ENCODE results near the gene RTEL1.
"Not testable (repeated sequence)": the region's sequence is repeated elsewhere in the genome, so short reads cannot be mapped to it uniquely, and the experiment has no call there.

The RTEL1 gene

DNA sequence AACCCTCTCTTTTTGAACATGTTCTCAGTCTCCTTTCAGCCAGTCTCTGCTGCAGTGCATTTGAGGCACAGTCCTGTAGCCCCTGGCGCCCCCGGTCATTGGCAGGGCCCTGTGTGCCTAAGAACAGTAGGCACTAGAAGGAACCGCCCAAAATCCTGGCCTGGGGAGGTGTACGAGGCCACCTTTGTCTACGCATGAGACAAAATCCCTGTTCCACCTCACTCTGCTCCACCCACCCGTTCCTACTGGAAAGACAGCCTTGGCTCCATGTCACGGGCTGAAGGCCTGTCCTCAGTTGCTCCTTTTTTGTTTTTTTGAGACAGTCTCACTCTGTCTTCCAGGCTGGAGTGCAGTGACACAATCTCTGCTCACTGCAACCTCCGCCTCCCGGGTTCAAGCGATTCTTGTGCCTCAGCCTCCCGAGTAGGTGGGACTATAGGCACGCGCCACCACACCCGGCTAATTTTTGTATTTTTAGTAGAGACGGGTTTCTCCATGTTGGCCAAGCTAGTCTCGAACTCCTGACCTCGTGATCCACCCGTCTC lies 72.1 kb downstream of the RTEL1 start:
- not testable (repeated sequence) for DNase-seq (ENCODE audit: low read depth)

DNA sequence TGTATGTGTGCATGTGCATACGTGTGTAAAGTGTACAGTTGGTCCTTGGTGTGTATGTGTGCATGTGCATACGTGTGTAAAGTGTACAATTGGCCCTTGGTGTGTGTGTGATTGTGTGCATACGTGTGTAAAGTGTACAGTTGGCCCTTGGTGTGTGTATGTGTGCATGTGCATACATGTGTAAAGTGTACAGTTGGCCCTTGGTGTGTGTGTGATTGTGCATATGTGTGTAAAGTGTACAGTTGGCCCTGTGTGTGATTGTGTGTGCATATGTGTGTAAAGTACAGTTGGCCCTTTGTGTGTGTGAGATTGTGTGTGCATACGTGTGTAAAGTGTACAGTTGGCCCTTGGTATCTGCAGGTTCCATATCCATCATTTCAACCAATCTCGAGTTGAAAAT lies 73.3 kb downstream of the RTEL1 start:
- DNase-seq (ENCODE audit: low read depth): no peak

DNA sequence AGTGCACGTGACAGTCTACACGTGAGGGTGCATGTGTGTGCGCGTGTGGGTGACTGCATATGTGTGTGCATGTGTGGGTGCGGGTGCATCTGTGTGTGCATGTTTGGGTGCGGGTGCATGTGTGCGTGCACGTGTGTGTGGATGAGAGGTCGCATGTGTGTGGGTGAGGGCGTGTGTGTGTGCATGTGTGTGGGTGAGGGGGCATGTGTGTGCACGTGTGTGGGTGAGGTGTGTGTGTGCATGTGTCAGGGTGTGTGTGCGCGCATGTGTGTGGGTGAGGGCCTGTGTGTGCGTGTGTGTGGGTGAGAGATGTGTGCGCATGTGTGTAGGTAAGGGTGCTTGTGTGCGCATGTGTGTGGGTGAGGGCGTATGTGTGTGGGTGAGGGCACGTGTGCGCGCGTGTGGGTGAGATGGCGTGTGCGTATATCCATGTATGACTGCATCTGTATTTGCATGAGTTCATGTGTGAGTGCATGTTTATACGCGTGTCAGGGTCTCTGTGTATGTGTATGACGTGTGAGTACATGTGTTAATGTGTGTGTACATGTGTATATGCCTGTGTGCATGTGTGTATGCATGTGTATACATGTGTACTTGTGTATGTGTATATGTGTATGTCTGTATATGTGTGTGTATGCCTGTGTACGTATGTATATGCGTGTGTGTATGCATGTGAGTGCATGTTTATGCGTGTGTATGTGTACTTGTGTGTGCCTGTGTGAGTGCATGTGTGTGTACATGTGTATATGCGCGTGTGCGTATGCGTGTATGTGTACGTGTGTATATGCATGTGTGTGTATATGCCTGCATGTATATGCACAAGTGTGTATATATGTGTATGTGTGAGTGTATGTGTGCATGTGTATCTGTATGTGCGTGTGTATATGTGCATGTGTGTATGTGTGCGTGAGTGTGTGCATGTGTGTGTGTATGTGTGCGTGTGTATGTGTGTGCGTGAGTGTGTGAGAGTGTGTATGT lies 74.3 kb downstream of the RTEL1 start:
- DNase-seq (ENCODE audit: low read depth): no peak

DNA sequence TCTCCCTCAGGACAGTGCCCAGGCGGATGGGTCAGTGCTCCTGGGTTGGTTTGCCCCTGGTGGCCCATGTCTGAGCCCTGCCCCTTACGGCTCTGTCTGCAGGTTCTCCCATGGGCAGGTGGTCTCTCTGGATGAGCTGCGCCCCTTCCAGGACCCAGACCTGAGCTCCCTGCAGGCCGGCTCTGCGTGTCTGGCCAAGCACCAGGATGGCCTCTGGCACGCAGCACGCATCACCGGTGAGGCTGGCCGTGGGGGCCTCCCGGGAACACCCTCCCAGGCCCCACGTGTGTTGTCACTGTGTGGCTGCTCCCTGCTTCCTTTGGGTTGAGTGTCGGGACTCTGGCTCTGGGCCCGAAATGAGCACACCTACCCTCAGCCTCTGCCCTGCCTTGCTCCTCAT lies 75.0 kb downstream of the RTEL1 start:
- no peak for DNase-seq (ENCODE audit: low read depth)

DNA sequence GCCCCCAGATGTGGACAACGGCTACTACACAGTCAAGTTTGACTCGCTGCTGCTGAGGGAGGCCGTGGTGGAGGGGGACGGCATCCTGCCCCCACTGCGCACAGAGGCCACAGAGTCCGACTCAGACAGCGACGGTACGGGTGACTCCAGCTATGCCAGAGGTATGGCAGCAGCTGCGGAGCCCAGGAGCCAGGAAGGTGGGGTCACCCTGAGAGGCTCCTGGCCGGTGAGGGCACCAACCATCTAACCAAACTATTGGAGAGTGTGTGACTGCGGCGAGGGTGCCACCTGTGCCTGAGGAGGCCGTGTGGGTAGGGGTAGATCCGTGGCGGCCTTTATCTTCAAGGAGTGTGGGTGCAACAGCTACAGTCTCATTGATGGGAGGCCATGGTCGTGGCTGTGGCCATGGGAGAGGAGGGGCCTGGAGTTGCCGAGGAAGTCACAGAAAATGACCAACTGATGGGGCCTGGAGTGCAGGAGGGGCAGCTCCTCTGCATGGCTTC lies 75.5 kb downstream of the RTEL1 start:
- DNase-seq (ENCODE audit: low read depth): no peak

DNA sequence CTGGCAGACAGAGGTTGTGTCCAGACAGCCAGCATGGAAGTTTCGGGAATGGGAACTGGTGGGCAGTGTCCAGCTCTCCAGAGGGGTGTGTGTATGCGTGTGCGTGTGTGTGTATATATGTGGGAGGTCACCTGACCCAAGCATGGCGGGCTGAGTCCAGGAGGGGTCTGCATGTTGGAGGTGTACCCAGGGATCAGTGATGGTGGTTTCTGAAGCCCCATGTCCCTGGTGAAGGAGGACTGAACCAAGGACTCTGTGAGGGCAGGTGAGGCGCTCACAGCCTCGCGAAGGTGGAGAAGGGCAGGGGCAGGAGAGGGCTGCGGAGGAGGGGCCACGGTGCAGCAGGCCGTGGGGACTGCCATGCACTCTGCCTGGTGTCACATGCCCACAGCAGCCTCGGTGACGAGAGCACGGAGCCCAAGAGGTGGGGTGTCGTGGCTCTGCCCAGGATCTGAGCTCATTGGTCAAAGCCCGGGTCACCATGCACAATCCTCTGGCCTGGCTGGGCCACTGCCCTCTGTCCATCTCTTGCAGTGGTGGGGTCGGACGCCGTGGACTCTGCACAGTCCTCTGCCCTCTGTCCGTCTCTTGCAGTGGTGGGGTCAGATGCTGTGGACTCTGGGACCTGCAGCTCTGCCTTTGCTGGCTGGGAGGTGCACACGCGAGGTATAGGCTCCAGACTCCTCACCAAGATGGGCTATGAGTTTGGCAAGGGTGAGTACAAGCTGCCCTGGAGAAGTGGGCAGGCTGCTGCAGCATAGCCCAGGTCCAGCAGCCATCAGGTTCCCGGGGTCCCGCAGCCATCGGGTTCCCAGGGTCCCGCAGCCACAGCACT lies 76.2 kb downstream of the RTEL1 start:
- no peak for DNase-seq (ENCODE audit: low read depth)

DNA sequence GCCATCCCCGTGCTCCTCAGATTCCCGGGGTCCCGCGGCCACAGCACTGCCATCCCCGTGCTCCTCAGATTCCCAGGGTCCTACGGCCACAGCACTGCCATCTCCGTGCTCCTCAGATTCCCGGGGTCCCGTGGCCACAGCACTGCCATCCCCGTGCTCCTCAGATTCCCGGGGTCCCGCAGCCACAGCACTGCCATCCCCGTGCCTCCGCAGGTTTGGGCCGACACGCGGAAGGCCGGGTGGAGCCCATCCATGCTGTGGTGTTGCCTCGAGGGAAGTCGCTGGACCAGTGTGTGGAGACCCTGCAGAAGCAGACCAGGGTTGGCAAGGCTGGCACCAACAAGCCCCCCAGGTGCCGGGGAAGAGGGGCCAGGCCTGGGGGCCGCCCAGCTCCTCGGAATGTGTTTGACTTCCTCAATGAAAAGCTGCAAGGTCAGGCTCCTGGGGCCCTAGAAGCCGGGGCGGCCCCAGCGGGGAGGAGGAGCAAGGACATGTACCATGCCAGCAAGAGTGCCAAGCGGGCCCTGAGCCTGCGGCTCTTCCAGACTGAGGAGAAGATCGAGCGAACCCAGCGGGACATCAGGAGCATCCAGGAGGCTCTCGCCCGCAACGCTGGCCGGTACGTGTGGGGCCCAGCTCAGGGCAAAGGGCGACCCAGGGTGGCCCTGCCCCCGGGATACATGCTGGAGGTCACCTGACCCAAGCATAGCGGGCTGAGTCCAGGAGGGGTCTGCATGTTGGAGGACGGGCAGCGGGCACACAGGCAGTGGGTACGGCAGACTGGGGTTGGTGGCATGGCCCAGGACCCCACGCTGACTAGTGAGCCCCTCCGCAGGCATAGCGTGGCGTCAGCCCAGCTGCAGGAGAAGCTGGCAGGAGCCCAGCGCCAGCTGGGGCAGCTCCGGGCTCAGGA lies 77.1 kb downstream of the RTEL1 start:
- DNase-seq (ENCODE audit: low read depth): no peak

DNA sequence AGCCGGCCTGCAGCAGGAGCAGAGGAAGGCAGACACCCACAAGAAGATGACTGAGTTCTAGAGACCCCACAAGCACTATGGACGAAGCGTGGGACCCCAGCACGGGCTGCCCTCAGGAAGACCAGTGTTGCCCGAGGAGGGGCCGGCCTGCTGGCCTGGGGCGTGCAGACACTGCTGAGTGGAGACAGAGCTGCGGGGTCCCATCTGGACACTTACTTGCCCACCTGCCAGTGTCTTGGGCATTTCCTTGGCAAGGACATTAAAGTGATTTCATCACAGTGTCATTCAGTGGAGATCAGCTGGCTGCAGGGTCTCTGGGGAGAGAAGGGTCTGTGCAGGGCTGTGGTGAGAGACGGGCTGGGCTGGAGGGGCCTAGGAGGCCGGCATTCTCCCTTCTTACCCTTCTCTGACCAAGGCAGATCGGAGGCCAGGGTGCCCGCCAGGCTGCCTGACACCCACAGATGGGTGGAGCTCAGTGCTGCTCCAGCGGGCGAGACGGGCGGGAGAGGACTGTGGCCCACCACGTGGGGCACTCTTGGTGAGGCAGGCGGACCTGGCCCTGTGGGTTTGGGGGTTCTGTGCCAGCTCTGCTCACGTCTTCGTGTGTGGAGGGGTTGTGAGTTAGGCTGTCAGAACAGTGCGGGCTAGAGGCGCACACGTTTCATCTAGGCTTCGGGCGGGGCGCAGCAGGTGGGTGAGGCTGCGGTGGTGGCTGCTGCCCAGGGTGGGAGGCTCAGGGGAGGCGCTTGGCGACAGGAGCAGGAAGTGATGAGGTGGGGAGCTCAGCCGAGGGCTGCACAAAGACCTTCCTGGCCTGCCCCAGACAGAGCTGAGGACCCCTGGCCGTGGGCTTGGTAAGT lies 78.0 kb downstream of the RTEL1 start, which contains the start of gene LIME1:
Gene LIME1 (plus strand): TSS at position 806 of the 860 bp plus-strand sequence. CDS start 886 bp downstream, outside the sequence.
- no peak for DNase-seq (ENCODE audit: low read depth)

DNA sequence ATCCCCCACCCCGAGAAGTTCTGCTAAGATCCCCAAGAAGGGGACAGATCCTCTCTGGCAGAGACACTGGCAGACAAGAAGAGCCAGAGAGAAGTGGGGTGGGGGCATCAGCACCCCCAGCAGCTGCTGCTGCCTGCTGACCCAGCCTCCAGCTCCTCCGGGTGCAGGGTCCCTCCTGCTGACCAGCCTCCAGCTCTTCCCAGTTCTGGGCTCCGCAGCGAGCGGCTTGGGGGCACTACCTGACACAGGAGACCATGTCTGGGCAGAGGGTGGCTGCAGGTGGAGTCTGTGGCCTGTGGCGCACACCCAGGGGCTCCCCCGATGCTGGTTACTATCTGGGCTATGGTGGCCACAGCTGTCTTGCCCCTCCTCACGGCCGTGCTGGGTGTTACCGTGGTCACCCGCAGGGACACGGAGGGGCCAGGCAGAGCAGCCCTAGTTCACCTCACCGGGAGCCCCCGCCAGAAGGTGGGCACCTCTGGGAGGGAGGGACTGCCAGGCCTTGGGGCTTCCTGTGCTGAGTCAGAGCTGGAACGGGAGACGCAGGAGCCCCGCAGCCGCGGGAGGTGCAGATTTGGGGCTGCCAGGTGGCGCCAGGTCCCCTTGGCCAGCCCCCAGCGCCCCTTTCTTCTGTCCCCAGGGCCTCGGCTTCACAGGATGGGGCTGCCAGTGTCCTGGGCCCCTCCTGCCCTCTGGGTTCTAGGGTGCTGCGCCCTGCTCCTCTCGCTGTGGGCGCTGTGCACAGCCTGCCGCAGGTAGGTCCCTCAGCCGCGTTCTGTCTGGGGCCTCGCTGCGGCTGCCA lies 79.0 kb downstream of the RTEL1 start:
- DNase-seq (ENCODE audit: low read depth): no peak

DNA sequence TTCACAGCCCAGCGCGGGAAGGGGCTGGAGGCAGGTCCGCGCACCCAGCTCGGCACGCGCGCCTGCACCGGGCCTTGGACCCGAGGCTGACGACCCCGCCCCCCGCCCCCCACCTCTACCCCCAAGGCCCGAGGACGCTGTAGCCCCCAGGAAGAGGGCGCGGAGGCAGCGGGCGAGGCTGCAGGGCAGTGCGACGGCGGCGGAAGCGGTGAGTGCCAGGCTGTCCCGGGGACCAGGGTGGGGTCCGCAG lies 79.5 kb downstream of the RTEL1 start:
- no peak for DNase-seq (ENCODE audit: low read depth)

DNA sequence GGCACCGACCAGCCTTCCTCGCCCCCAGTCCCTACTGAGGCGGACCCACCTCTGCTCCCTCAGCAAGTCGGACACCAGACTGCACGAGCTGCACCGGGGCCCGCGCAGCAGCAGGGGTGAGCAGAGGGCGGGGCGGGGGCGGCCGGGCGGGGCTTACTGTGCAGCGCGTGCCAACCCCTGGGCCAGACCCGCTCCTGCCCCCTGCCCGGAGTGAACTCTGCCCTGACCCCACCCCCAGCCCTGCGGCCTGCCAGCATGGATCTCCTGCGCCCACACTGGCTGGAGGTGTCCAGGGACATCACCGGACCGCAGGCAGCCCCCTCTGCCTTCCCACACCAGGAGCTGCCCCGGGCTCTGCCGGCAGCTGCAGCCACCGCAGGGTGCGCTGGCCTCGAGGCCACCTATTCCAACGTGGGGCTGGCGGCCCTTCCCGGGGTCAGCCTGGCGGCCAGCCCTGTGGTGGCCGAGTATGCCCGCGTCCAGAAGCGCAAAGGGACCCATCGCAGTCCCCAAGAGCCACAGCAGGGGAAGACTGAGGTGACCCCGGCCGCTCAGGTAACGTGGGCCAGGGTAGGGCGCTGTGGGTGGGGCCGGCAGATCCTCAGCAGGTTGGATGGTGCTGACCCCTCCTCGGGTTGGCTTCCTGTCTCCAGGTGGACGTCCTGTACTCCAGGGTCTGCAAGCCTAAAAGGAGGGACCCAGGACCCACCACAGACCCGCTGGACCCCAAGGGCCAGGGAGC lies 80.0 kb downstream of the RTEL1 start:
- DNase-seq (ENCODE audit: low read depth): no peak

DNA sequence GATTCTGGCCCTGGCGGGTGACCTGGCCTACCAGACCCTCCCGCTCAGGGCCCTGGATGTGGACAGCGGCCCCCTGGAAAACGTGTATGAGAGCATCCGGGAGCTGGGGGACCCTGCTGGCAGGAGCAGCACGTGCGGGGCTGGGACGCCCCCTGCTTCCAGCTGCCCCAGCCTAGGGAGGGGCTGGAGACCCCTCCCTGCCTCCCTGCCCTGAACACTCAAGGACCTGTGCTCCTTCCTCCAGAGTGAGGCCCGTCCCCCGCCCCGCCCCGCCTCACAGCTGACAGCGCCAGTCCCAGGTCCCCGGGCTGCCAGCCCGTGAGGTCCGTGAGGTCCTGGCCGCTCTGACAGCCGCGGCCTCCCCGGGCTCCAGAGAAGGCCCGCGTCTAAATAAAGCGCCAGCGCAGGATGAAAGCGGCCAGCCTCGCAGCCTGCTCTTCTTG lies 80.6 kb downstream of the RTEL1 start:
- DNase-seq (ENCODE audit: low read depth): peak; percentile 2

DNA sequence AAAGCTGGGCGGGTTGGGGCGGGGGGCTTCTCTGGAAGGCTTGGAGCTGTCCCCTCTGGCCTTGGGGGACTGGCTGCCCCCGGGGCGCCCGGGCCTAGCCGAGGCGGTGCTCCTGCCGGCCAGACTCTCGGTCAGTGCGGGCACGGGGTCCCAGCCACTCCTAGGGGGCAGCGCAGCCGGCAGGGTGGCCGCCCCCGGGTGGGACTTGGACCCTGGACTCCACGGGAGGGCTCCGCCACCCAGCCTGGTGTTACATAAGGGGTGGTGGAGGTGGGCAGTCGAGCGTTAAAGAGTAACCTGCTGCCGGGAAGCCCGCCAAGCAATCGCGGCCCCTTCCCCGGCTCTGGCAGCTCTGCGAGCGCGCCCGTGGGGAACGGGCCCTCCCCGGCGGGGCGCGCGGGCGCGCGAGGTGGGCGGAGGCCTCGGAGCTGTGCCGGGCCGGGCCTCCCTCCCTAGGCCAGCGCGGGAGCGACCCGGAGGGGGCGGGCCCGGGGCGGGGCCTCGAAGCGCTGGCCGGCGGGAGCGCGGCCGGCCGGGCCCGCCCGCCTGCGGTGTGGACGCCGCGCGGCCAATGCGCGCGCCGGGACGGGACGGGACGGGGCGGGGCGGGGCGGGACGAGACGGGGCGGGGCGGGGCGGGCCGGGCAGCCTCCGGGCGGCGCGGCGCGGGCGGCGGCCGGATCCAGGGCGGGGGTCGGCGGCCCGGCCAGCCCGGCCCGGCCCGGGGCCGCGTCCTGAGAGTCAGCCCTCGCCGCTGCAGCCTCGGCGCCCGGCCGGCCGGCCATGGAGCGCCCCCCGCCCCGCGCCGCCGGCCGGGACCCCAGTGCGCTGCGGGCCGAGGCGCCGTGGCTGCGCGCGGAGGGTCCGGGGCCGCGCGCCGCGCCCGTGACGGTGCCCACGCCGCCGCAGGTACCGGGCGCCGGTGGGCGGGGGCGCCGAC lies 81.3 kb downstream of the RTEL1 start, which contains the start of gene SLC2A4RG:
Gene SLC2A4RG (plus strand): TSS at position 647 of the 940 bp plus-strand sequence. CDS start 137 bp downstream, at position 784.
- DNase-seq (ENCODE audit: low read depth): peak; percentile 70

DNA sequence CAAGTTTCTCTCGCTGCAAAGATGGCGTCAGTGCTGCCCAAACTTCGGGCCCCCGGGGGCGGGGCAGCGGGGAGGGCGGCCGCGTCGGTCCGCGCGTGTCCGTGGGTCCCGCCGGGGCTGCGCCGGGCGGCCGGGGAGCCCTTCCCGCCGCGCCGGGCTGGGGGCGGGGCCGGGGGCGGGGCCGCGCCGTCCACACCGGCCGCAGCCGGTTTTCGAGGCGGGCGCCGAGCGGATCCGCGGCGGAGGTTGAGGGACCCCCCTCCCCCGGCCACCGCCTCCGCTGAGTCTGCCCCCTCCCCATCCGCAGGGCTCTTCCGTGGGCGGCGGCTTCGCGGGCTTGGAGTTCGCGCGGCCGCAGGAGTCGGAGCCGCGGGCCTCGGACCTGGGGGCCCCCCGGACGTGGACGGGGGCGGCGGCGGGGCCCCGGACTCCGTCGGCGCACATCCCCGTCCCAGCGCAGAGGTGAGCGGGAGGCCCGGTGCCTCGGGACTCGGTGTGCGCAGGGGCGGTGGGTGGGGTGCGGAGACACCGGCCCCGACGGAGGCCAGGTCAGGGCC lies 82.0 kb downstream of the RTEL1 start:
- DNase-seq (ENCODE audit: low read depth): peak; percentile 19

DNA sequence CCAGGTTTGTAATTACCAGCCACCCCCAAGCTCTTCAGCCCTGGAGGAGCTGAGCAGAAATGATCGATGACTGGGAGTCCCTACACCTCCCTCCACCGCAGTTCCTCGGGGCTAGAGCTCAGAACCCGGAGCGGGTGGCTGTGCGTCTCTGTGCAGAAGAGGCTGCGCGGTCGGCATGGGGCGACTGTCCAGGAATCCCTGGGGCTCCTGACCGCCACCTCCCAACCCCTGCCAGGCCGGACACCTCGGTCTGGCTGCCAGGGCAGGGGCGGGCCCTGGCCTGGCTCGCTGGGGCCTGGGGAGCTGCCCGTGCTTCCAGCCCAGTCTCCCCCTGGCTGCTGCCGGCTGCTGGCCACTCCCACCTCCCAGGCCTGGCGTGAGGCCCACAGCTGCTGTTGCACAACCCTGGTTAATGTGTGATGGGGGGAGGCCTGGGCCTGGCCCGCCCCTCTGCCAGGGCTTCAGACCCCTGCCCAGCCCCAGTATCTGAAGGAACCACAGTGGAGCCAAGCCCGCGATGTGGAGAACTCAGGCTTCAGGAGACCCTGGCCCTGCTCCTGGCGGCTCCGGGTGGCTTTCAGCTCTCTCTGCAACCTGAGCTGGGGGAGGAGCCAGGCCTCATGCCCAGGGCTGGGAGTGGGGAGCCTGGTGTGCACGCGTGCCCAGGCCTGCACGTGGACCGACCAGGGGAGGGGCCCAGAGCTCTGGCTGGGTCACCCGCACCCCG lies 82.7 kb downstream of the RTEL1 start:
- peak; percentile 86 for DNase-seq (ENCODE audit: low read depth)

DNA sequence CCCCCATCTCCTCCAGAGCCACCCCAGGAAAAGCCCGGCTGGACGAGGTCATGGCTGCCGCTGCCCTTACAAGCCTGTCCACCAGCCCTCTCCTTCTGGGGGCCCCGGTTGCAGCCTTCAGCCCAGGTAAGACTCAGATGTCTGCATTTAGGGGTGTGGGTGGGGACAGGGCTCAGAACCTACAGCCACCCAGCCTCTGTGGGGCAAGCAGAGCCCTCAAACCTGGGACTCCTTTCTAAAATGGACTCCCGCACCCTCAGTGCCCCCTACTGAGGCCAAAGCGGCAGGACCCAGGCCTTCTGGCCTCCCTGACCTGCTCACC lies 83.2 kb downstream of the RTEL1 start:
- no peak for DNase-seq (ENCODE audit: low read depth)

Measured in stromal cell of bone marrow (primary cell).